ENCODE results near the gene CRIM1. TPM values are rescaled to one million over a fixed set of nuclear protein-coding genes. Genes with fewer than 3 reads are reported as not detected.

The CRIM1 gene
- total RNA-seq, 4 donors from 2014 or later: 71.7 to 132 (median 118) TPM

GRCh38 chr2:36561237-36561944, 205.8 kb downstream of the CRIM1 start:
- H3K4me3 ChIP-seq (ENCODE audit: low read depth, poor library complexity, severe bottlenecking): no peak overlapping the region
- DNase-seq (ENCODE audit: low spot score in 2 of 2): no peak
- intact Hi-C loops (cut with DNase I; ENCODE audit: low total_unique reads): no loop called here
- 66% methylated on average over 8 of the region's 8 CpGs for WGBS, 2 donors
- no peak for TF ChIP-seq POLR2A (IDR thresholded peaks at IDR 0.05)
- no peak for TF ChIP-seq CTCF (IDR thresholded peaks at IDR 0.05)

GRCh38 chr2:36562240-36562639, 206.7 kb downstream of the CRIM1 start:
- intact Hi-C loops (cut with DNase I; ENCODE audit: low total_unique reads): no loop called here
- H3K4me3 ChIP-seq (ENCODE audit: low read depth, poor library complexity, severe bottlenecking): no peak overlapping the region
- 93 to 96% methylated on average over 1 of the region's 1 CpG for WGBS, 2 donors
- no peak for DNase-seq (ENCODE audit: low spot score in 2 of 2)
- TF ChIP-seq CTCF (IDR thresholded peaks at IDR 0.05) (no peak), POLR2A (IDR thresholded peaks at IDR 0.05) (no peak)

- DNase-seq (ENCODE audit: low spot score in 2 of 2): no peak
- intact Hi-C loops (cut with DNase I; ENCODE audit: low total_unique reads): no loop called here
- TF ChIP-seq CTCF (IDR thresholded peaks at IDR 0.05): no peak
- no peak for TF ChIP-seq POLR2A (IDR thresholded peaks at IDR 0.05)
- 59 to 62% methylated on average over 3 of the region's 3 CpGs for WGBS, 2 donors
- no peak overlapping the region for H3K4me3 ChIP-seq (ENCODE audit: low read depth, poor library complexity, severe bottlenecking)
These were observed 207.5 kb downstream of the CRIM1 start for GRCh38 chr2:36562973-36563532.

- TF ChIP-seq POLR2A (IDR thresholded peaks at IDR 0.05) (no peak), CTCF (IDR thresholded peaks at IDR 0.05) (no peak)
- 76 to 89% methylated on average over 11 of the region's 11 CpGs for WGBS, 2 donors
- intact Hi-C loops (cut with DNase I; ENCODE audit: low total_unique reads): no loop called here
These were observed 208.9 kb downstream of the CRIM1 start for GRCh38 chr2:36564377-36564930.

GRCh38 chr2:36565712-36566111, 210.1 kb downstream of the CRIM1 start:
- intact Hi-C loops (cut with DNase I; ENCODE audit: low total_unique reads): no loop called here
- WGBS, 2 donors: 80 to 91% methylated on average over 4 of the region's 4 CpGs

More at GRCh38 chr2:36564377-36564930, 208.9 kb downstream of the CRIM1 start:
- DNase-seq (ENCODE audit: low spot score in 2 of 2): no peak
- H3K4me3 ChIP-seq (ENCODE audit: low read depth, poor library complexity, severe bottlenecking): no peak overlapping the region

More at GRCh38 chr2:36565712-36566111, 210.1 kb downstream of the CRIM1 start:
- DNase-seq (ENCODE audit: low spot score in 2 of 2): no peak
- H3K4me3 ChIP-seq (ENCODE audit: low read depth, poor library complexity, severe bottlenecking): no peak overlapping the region
- no peak for TF ChIP-seq CTCF (IDR thresholded peaks at IDR 0.05)
- TF ChIP-seq POLR2A (IDR thresholded peaks at IDR 0.05): no peak

Measured in lower leg skin (tissue), 4 donors.